Stimulated activated CD4-positive, alpha-beta T cell treated with anti-CD3 and anti-CD28 coated beads, TNF-alpha, amount 100 ng/mL, for 1 hour (primary cell): ENCODE data around the gene MMP24OS.
"Not testable (repeated sequence)": the region's sequence is repeated elsewhere in the genome, so short reads cannot be mapped to it uniquely, and the experiment has no call there.

Experiments used
- DNase-seq, 3 donors: peaks; one replicate each; pipeline ENCODE4 v3.0.0-alpha.2; 2020; ENCODE audit warnings: low read depth in 3 of 3, low spot score in 1 of 3

Gene MMP24OS

DNA sequence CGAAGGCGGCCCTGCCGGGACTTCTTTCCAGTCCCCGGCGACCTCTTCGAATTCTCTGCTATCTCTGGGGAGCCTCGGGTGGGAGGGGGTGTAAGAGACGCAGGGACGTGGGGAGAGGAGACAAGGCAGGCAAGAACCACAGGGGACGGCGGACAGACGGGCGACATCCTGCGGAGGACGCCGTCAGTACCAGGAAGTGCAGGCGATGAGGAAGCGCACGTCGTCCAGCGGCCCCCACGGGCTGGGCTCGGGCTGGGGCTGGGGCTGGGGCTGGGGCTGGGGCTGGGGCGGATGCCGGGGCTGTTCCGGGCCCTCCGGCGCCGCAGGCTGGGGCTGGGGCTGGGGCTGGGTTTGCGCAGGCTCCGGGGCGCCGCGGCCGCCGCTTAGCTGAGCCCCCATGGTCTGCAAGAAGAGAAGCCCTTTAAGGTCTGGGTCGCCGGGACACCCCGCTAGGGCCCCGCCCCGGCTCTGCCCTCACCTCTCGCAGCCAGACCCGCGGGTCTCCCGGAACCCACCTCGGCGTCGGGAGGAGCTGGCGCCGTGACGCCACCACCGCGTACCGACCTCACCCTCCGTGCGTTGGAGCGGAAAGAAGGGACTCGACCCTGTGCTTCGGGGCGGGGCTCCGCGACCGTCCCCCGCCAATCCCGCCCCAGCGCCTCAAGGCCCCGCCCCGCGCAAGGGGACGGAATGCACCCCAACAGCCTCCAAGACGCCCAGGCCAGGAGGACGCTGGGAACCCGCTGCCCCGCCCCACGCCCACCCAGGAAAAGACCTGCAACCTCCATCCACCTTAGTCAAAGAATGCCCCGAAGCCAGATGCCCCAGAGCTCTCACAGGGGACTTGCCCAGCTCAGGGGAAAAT is at the start of gene MMP24OS:
TSS of gene MMP24OS (minus strand) at position 592 of the 865 bp plus-strand sequence. CDS start at position 399, 193 bp downstream.
- peak; percentile 69 to 78 (median 70) for DNase-seq

GRCh38 chr20:35327074-35327976 is 49.4 kb upstream of the MMP24OS start:
- DNase-seq: no peak

DNA sequence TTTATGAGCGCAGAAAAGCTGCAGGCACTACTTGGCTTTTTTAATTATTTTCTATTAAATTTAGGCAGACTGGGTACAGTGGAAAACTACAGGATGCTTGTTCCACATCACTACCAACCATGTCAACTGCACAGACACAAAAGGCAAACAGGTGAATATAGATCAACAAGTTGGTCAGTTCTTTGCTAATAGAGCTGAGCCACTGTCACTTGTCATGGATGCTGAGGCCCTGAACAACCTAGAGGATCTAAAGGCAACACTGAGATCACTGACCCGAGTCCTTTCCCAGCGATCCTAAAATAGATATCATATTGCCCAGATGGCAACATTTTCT is 48.8 kb upstream of the MMP24OS start:
- no peak for DNase-seq

DNA sequence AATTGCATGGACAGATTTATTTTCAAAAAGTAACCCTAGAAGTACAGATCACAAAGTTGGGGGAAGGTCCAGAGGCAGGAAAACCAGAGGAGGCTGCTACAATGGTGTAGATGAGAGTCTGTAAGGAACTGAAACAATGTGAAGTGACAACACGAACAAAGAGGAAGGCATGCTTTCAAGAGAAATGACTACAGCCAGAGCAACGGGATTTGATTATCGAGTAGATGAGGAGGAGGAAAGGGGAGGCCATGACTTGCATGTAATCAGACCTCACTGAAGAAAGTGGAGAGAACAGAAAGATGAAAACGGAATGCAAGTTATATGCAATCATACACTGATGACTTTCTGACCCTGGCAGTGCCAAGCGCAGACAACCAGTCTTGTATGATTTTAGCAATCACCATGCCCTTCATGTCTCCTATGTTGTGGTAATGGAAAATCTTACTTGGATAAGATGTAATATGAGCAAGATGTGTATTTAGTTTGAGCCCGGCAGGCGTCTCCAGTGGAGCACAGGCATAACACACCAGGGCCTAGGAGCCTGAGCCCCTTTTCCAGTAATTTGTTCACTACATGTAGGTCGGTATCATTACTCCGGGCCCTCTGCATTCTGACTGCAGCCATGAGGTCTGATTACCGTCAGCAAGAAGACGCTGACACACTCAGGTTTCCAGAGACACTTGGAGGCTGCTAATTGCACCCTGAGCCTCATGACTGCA is 48.3 kb upstream of the MMP24OS start:
- no peak for DNase-seq

GRCh38 chr20:35325401-35325800 is 47.5 kb upstream of the MMP24OS start:
- no peak for DNase-seq

DNA sequence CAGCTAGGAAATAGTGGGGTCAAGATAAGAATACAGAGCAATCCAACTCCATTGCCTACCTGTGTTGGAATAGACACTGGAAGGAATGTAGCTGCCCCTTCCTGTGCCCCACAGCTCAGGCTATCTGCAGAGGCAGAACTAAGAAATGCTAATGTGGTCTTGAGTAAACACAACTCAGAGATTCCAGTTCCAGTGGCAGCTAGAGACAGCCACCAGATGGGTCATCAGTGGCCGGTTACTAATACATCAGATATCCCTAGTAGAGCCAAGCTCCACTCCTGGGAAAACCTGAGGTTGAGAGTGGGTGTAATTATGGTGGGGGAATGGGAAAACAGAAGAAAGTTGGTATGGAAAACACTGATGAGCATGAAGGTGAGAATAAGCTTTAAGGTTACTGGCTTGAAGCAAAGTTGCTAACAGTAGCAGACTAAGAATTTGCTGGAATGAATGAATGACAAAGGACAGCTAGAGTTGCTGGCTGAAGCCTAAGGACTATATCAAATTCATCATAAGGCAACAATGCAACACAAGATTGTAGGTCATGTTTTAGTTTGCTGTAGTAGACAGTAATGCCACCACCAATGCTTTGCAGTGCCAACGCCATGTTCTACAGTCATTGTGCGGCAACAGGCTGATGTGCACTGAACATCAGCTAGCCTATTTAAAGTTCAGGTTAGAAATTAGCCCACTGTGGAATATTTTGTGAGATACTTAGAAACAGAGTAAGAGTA is 42.6 kb upstream of the MMP24OS start:
- no peak for DNase-seq

- no peak for DNase-seq
Measured at GRCh38 chr20:35319871-35320197, 41.9 kb upstream of the MMP24OS start.

- no peak for DNase-seq
Measured at GRCh38 chr20:35319192-35319870, 41.4 kb upstream of the MMP24OS start.

DNA sequence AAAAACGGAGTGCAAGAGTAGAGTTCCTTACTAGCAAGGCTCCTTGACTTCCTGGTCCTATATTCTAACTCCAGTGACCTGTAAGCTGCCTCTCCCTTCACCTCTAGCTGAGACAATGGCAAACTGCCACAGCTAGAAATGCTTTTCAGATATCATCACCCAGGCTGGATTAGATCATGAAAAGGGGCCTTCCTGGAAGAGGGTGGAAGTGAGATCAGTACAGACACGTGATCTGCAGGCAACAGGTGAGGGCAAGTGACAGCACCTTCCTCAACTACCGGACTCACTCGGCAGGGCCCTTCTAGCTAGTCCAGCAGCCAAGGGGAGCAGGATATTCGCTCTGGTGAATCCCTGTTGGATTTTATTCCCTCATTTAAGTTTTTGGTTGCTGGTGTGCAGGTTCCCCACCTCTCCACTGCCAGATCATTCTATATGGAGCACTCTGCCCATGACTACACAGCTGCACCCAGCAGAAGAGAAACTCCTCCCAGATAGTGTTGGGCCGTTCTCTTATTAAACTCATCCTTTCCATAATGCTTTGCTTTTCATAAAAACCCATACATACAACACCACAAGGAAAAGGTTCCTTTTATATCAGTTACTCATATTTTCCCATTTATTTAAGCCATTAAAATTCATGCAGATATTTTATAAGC is 40.7 kb upstream of the MMP24OS start:
- no peak for DNase-seq

- DNase-seq: no peak
Measured at GRCh38 chr20:35317416-35318210, 39.7 kb upstream of the MMP24OS start.

- no peak for DNase-seq
Measured at GRCh38 chr20:35316086-35316485, 38.2 kb upstream of the MMP24OS start.

GRCh38 chr20:35315632-35316020 is 37.7 kb upstream of the MMP24OS start:
- DNase-seq: not testable (repeated sequence)

GRCh38 chr20:35314816-35315631 is 37.1 kb upstream of the MMP24OS start:
- no peak for DNase-seq

GRCh38 chr20:35312318-35312717 is 34.4 kb upstream of the MMP24OS start:
- DNase-seq: no peak

GRCh38 chr20:35311822-35312221 is 33.9 kb upstream of the MMP24OS start:
- no peak for DNase-seq

GRCh38 chr20:35311409-35311808 is 33.5 kb upstream of the MMP24OS start:
- DNase-seq: peak in 1 of 3 donors; percentile 37

DNA sequence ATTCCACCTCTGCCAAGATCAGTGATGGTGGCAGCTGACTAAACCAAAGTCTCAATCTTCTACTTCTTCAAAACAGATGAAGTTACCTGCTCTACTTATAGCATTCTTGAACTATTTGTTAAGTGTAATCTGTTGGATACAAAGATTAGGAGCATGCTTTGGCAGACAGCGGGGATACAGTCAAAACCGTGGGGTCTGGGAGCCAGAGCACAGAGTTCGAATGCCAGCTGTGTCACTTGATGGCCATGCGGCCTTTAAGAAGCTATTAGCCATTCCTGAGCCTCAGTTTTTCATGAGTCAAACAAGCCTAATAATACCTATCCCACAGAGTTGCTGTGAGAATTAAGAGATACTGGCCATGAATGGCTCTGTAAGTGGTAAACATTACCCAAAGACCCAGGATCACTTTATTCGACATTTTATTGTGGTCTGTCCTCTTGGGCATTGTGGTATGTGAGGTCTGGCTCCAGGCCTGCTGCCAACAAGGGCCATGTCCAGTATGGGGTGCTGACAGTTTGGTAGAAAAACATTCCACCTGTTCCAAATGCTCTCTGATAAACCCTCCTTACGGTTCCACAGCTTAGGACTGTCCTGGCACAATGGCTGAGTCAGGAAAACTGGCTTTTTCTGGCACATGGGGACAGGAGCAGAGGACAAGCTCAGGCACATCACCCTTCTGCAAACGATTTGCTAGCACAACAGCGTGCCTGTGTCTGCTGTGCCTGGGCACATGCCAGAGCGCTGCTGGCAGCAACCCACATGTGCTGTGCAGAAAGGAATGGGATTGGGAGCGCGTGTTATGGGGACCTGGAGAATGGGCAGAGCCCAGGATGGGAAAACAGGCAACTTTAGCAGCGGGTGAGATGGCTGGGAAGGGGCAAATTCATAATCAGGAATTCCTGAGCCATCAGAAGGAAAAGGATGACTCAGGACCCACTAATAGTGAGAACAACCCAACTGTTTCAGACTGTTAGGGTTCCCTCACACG is 30.0 kb upstream of the MMP24OS start:
- DNase-seq: no peak
